Stimulated activated CD4-positive, alpha-beta T cell treated with anti-CD3 and anti-CD28 coated beads, TNF-alpha, amount 100 ng/mL, for 48 hours (primary cell): ENCODE data around the gene AEBP2.
"Not testable (repeated sequence)": the region's sequence is repeated elsewhere in the genome, so short reads cannot be mapped to it uniquely, and the experiment has no call there.

Experiments
- DNase-seq, 3 donors: peaks; one replicate each; pipeline ENCODE4 v3.0.0-alpha.2; 2020; ENCODE audit warnings: low read depth in 3 of 3

The AEBP2 gene

GRCh38 chr12:19439059-19440018, at the start of gene AEBP2:
Gene AEBP2 (plus strand): TSS chr12:19439492. CDS start chr12:19439700, 208 bp downstream.
- peak; percentile 68 to 78 (median 75) for DNase-seq

- no peak for DNase-seq
These were observed 49.2 kb upstream of the AEBP2 start for GRCh38 chr12:19390051-19390598.

GRCh38 chr12:19392644-19393043, 46.6 kb upstream of the AEBP2 start:
- not testable (repeated sequence) for DNase-seq

- DNase-seq, result no peak
These were observed 44.9 kb upstream of the AEBP2 start for GRCh38 chr12:19394385-19394784.

GRCh38 chr12:19397534-19397933, 41.8 kb upstream of the AEBP2 start:
- no peak for DNase-seq

GRCh38 chr12:19398376-19399363, 40.6 kb upstream of the AEBP2 start:
- no peak for DNase-seq

GRCh38 chr12:19400649-19401285, 38.5 kb upstream of the AEBP2 start:
- not testable (repeated sequence) for DNase-seq

- DNase-seq, result no peak
These were observed 37.1 kb upstream of the AEBP2 start for GRCh38 chr12:19402211-19402610.

GRCh38 chr12:19402743-19403431, 36.4 kb upstream of the AEBP2 start:
- no peak for DNase-seq

- DNase-seq, result no peak
These were observed 34.9 kb upstream of the AEBP2 start for GRCh38 chr12:19404242-19404880.

- DNase-seq, result no peak
These were observed 29.9 kb upstream of the AEBP2 start for GRCh38 chr12:19409376-19409775.

- no peak for DNase-seq
These were observed 29.1 kb upstream of the AEBP2 start for GRCh38 chr12:19410211-19410610.

GRCh38 chr12:19410629-19411185, 28.6 kb upstream of the AEBP2 start:
- DNase-seq, result no peak

- DNase-seq, result no peak
These were observed 27.8 kb upstream of the AEBP2 start for GRCh38 chr12:19411234-19412204.

- no peak for DNase-seq
These were observed 26.4 kb upstream of the AEBP2 start for GRCh38 chr12:19412844-19413243.

GRCh38 chr12:19413582-19413981, 25.7 kb upstream of the AEBP2 start:
- DNase-seq, result not testable (repeated sequence)

GRCh38 chr12:19415563-19415962, 23.7 kb upstream of the AEBP2 start:
- no peak for DNase-seq

- DNase-seq, result no peak
These were observed 20.2 kb upstream of the AEBP2 start for GRCh38 chr12:19419086-19419485.
